Thoracic aorta (tissue), 2 donors: ENCODE results near the gene CAD. TPM values are rescaled to one million over a fixed set of nuclear protein-coding genes. Genes with fewer than 3 reads are reported as not detected.

ENCODE experiments used
- ATAC-seq: fragments of 150-250 bp; one replicate; pipeline ENCODE4 v1.8.0; 2017; ENCODE audit warnings: low read depth; ENCODE audit not compliant: insufficient number of reproducible peaks, low FRiP score
- DNase-seq: peaks from one replicate; pipeline ENCODE4 v3.0.0-alpha.2; 2020; ENCODE audit warnings: low spot score
- H3K27ac ChIP-seq, 2 donors: fragments of 200-600 bp; sonication (generic); 1 replicate in 1 of 2; 2 replicates in 1 of 2; pipeline ENCODE4 v1.5.1; 2016; ENCODE audit warnings: mild to moderate bottlenecking in 2 of 2, moderate library complexity in 2 of 2
- H3K27me3 ChIP-seq: fragments of 200-600 bp; sonication (generic); replicated peaks from 2 replicates; pipeline ENCODE4 v1.6.0; 2016; ENCODE audit warnings: mild to moderate bottlenecking; ENCODE audit not compliant: insufficient read depth
- H3K36me3 ChIP-seq: fragments of 200-600 bp; sonication (generic); one replicate; pipeline ENCODE4 v1.5.1; 2016
- H3K4me1 ChIP-seq, 2 donors: fragments of 200-600 bp; sonication (generic); 1 replicate in 1 of 2; 2 replicates in 1 of 2; pipeline versions ENCODE4 v1.5.1 to v1.6.0; 2016; ENCODE audit warnings: low read depth in 2 of 2, mild to moderate bottlenecking in 1 of 2; ENCODE audit not compliant: control insufficient read depth in 1 of 2
- H3K4me3 ChIP-seq: fragments of 200-600 bp; sonication (generic); 2 replicates; pipeline ENCODE4 v1.5.1; 2016; ENCODE audit warnings: mild to moderate bottlenecking
- H3K9me3 ChIP-seq: fragments of 200-600 bp; sonication (generic); 2 replicates; pipeline ENCODE4 v1.5.1; 2016
- total RNA-seq, 2 donors: library from RNA; depleted of rRNA; stranded (reverse); fragments of >200 nt; gene quantifications; one replicate each; pipeline versions ENCODE4 v1.1.0 to v1.2.3, GENCODE V29; 2016
- TF ChIP-seq, protein P1 (sequence below): fragments of 200-600 bp; sonication (generic); IDR thresholded peaks from one replicate; pipeline ENCODE4 v1.5.1; 2019; ENCODE audit warnings: antibody characterized with exemption

Gene CAD
- total RNA-seq, 2 donors from 2014 or later: 16.2 to 25.0 TPM

- DNase-seq (no peak), ATAC-seq (no peak)
- H3K4me1 ChIP-seq: peaks cover 9 to 29% of the 10 kb centered on the region in 2 donors
- peak overlapping the region; percentile 89 to 96 for H3K27ac ChIP-seq
- TF ChIP-seq, protein P1, sequence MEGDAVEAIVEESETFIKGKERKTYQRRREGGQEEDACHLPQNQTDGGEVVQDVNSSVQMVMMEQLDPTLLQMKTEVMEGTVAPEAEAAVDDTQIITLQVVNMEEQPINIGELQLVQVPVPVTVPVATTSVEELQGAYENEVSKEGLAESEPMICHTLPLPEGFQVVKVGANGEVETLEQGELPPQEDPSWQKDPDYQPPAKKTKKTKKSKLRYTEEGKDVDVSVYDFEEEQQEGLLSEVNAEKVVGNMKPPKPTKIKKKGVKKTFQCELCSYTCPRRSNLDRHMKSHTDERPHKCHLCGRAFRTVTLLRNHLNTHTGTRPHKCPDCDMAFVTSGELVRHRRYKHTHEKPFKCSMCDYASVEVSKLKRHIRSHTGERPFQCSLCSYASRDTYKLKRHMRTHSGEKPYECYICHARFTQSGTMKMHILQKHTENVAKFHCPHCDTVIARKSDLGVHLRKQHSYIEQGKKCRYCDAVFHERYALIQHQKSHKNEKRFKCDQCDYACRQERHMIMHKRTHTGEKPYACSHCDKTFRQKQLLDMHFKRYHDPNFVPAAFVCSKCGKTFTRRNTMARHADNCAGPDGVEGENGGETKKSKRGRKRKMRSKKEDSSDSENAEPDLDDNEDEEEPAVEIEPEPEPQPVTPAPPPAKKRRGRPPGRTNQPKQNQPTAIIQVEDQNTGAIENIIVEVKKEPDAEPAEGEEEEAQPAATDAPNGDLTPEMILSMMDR: no peak
- peaks cover 5% of the 10 kb centered on the region for H3K36me3 ChIP-seq
- H3K9me3 ChIP-seq: no peaks in the 10 kb centered on the region
- no peaks in the 10 kb centered on the region for H3K27me3 ChIP-seq
- H3K4me3 ChIP-seq: peak overlapping the region; percentile 87
Observed at GRCh38 chr2:27212626-27213471, 4.3 kb upstream of the CAD start.

DNA sequence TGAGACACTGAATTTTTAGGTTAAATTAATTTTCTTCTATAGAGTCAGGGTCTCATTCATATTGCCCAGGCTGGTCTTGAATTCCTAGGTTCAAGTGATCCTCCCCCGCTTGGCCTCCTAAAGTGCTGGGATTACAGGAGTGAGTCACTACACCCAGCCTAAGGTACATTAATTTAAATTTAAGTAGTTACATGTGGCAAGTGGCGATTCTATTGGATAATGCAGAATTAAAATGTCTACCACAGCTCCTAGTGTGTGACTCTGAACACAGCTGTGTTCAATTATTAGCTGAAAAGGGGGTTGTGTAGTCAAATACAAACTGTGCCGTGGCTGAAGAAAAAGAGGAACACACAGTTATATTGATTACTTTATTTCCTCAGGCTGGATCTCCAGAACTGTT is 2.2 kb upstream of the CAD start:
- no peak overlapping the region for H3K27ac ChIP-seq
- H3K4me3 ChIP-seq: no peak overlapping the region
- H3K36me3 ChIP-seq: peaks cover 5% of the 10 kb centered on the region
- no peaks in the 10 kb centered on the region for H3K9me3 ChIP-seq
- no peaks in the 10 kb centered on the region for H3K27me3 ChIP-seq
- H3K4me1 ChIP-seq: peaks cover 13 to 35% of the 10 kb centered on the region in 2 donors
- DNase-seq: no peak
- ATAC-seq: no peak
- TF ChIP-seq, protein P1: no peak

DNA sequence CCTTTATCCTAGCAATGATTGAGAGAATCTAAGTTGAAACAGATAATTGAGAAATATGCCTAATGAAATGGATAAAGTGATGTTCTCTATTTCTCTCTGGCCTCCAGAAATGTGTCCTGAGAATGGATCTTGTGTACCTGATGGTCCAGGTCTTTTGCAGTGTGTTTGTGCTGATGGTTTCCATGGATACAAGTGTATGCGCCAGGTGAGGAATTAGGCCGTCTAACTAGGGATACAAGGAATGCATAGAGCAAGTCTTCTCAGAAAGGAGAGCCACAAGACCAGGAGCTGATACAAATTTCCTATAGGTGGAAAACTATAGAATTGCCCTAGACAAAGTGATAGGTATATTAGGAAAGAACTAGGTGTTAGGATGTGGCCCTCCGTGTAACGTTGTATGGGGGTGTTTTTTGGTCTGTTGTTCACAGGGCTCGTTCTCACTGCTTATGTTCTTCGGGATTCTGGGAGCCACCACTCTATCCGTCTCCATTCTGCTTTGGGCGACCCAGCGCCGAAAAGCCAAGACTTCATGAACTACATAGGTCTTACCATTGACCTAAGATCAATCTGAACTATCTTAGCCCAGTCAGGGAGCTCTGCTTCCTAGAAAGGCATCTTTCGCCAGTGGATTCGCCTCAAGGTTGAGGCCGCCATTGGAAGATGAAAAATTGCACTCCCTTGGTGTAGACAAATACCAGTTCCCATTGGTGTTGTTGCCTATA is 592 bp upstream of the CAD start:
- TF ChIP-seq, protein P1: no peak
- Histone ChIP-seq H3K4me3 (peak overlapping the region; percentile 74), H3K27ac (peak overlapping the region; percentile 26 to 48), H3K9me3 (no peaks in the 10 kb centered on the region), H3K4me1 (peaks cover 10 to 29% of the 10 kb centered on the region in 2 donors), H3K27me3 (no peaks in the 10 kb centered on the region), H3K36me3 (peaks cover 5% of the 10 kb centered on the region)
- ATAC-seq (no peak), DNase-seq (no peak)

DNA sequence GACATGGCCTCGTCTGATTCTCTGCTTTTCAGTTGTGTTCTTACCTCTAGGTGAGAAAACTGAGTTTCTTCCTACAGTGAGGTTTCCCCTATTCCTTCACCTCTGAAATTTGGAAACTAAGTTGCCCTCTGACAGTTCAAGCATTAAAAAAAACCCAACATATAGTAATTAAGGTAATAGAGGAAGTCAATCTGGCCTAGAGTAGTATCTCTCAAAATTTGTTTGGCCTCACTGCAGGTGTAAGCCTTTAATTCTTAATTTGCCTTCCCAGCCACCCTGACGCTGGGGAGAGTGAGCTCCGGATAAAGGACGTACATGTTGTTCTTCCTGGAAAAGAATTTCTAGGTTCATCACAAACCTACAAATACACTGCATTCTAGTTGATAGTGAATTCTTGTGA is 1.4 kb downstream of the CAD start:
- DNase-seq: no peak
- Histone ChIP-seq H3K4me3 (no peak overlapping the region), H3K27me3 (no peaks in the 10 kb centered on the region), H3K4me1 (peaks cover 4 to 20% of the 10 kb centered on the region in 2 donors), H3K27ac (no peak overlapping the region), H3K36me3 (peaks cover 22% of the 10 kb centered on the region), H3K9me3 (no peaks in the 10 kb centered on the region)
- no peak for ATAC-seq
- TF ChIP-seq, protein P1: no peak

DNA sequence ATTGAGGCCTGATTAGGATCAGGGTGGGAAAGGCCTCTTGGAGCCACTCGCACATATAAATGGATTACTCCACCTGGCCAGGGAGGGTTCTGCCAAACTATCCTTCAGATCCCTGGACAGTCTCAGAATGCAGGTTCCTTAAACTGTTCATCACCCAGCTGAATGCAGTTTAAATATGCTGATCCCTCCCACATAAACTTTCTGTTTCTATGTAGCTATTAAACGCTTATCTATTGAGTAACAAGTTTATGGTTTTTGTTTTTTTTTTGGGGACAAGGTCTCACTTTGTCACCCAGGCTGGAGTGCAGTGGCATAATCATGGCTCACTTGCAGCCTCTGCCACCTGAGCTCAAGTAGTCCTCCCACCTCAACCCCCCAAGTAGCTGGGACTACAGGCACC is 1.9 kb downstream of the CAD start:
- H3K4me3 ChIP-seq: no peak overlapping the region
- TF ChIP-seq, protein P1: no peak
- no peaks in the 10 kb centered on the region for H3K9me3 ChIP-seq
- H3K4me1 ChIP-seq: peaks cover 4 to 19% of the 10 kb centered on the region in 2 donors
- no peak for ATAC-seq
- no peaks in the 10 kb centered on the region for H3K27me3 ChIP-seq
- H3K36me3 ChIP-seq: peaks cover 26% of the 10 kb centered on the region
- no peak for DNase-seq
- no peak overlapping the region for H3K27ac ChIP-seq
